Left renal cortex interstitium (tissue), 4 donors: ENCODE data around the gene SGCD. TPM values are rescaled to one million over a fixed set of nuclear protein-coding genes. Genes with fewer than 3 reads are reported as not detected.

Experiments
- DNase-seq, 4 donors: peaks; one replicate each; pipeline ENCODE4 v3.0.0-alpha.2; 2013; ENCODE audit warnings: low read depth in 4 of 4, low spot score in 2 of 4, missing footprints in 1 of 4
- polyA plus RNA-seq, 4 donors: library from polyadenylated mRNA; unstranded; fragments of 120-200 nt; gene quantifications; one replicate each; pipeline ENCODE4 v1.2.1, GENCODE V29; 2013; ENCODE audit not compliant: insufficient read length in 4 of 4

SGCD gene
- polyA plus RNA-seq, 4 donors = 3.8 to 6.0 (median 5.2) TPM

DNA sequence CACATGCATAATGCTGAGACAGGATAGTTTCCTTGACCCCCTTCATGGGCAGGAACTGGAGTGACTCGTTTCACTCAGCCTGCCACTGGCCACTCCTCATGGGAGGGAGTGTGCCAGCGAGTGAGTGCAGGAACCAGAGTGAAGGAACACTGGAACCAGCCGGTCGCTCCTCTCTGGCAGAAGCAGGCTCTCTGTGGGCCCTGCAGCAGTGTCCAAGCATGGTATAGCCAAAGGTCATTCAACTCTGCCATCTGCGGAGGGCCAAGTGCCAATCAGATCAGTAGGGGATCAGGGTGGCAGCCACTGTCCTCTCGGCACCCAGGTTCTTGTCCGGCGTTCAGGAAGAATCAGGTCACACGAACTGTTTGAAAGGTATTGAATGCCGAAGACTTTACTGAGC lies 353.9 kb downstream of the SGCD start:
- DNase-seq = no peak

DNA sequence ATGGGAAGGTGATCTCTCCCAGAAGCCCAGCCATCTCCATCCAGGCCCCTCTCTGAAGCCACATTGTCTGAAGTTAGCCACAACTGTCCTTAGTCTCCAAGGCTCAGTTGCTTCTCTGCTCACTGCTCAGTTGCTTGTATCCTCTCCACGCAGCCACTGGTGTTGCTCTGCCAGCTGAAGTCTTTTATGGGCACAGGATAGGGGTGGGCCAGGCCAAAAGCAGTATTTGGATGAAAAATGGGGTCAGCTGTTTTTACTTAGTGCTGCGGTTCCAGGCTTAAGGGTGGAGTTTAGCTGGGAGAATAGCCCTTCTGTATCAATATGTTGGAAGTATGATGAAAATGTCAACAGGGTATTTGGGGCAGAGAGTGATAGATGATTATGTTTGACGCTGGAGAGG lies 354.3 kb downstream of the SGCD start:
- DNase-seq = no peak

DNA sequence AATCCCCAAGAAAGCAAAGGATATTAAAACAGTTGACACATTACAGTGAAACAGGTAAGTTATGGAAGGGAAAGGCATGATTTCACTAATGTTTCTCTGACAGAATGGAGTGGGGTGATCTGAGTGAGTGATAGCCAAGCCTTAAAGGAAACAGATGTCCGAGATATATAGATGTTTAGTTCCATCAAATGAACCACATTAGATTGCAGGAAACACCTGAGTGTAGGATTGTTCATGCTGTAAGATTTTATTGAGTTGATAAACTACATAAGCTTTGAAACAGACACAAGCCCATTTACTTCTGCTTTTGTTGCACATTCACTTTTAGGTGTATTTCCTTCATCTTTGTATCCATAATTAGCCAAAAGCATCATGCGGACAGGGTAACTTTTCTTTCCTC lies 356.0 kb downstream of the SGCD start:
- DNase-seq = no peak

DNA sequence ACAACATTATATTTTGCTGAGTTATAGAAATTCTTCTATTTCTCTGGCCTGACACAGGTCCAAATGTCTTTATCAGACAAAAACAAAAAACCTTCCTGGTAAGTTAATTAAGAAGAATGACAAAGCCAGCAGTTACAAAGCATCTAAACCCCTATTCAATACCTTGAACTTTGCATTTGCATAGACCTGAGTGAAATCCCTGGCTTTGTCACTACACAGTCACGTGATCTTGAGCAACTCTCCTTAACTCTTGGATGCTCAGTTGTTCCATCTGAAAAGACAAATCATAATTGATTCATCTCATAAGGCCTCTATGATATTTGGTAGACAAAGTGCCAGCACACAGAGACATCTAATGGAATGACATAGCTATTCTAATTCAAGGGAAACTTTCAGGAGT lies 356.5 kb downstream of the SGCD start:
- DNase-seq = no peak

GRCh38 chr5:156684216-156684615 lies 357.3 kb downstream of the SGCD start:
- no peak for DNase-seq

DNA sequence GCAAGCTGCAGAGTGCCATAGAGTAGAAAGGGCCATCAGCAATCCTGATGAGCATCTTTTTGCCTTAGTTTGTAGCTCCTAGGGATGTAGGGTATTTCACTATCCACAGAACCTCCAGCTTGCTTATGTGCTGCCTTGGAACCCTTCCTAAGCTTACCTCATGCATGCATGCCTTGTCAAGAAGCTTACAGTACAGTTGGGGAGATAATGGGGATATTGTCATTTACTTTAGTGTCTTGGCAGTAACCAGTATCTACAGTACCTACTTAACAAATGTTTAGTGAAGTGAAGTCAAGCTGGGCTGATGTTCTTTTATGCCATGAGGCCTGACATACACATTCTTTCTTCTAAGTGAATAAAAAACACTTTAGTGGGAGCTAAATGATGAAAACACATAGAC lies 358.5 kb downstream of the SGCD start:
- DNase-seq = no peak

DNA sequence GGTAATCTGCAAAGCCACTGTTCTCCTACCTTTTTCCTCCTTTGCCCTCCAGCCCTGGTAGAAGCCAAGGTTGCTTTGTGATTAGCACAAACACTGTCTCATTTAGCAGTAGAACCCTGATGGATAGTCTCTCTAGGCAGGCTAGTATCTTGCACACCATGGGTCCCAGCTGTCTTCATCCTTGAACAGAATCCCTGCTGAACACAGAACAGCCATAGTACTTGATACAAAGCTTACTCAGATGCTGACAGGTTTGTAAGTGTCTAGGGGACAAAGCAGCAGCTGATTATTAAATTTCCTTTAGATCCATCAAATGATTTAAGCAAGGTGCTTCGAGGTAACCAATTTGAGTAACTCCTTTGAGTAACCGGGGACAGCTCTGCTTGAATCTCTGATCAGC lies 359.4 kb downstream of the SGCD start:
- no peak for DNase-seq

DNA sequence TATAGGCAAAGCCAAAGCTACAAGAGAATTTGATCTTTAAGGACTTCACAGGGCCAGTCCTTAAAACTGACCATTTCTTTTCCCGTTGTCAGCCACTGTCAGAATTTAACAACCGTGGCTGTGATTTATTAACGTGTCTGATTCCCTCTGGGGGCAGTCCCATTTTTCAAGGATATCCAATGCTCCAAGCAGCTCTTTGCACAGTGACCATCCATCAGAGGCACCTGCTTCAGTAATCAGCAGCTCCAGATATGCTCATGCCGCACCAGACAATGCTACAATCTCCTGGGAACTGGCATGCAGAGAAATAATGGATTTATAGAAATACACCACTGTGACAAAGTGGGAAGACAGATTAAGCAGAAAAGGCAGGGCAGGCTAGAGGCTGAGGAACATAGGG lies 359.8 kb downstream of the SGCD start:
- DNase-seq = peak; percentile 38 to 52 (median 48)

- no peak for DNase-seq
These were observed 360.6 kb downstream of the SGCD start for GRCh38 chr5:156687514-156687913.

DNA sequence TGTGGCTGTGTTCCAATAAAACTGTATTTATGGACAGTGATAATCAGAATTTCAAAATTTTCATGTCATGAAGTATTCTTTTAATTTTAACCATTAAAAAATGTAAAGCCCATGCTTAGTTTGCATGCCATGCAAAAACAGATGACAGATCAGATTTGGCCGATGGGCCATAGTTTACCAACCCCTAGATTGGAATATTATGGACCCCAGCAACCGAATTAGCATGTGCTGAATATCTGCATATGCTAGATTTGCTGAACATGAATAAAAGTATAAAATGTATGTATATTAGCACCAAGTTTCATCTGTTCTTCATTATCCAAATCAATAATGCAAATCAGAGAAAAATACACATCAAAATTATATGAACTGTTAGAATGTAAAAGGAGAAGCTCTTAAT lies 364.6 kb downstream of the SGCD start:
- no peak for DNase-seq

DNA sequence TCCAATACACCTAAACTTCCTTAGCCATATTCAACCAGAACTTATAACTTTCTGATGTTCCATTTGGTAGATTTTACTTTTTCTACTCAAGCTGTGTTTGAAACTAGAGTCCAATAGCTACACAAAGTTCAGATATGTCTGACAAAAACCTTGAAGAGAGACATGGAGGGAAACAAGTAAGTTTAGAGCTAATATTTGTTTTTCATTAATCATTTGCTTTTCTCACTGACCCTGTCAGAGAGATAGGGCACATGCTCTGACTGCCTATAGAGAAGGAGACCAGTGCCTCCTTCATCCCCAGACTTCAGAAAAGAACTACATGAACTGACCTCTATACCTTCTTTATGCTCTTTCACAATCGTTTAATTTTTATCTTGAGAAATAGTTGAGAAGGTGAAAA lies 366.1 kb downstream of the SGCD start:
- DNase-seq = no peak

- no peak for DNase-seq
These were observed 367.6 kb downstream of the SGCD start for GRCh38 chr5:156694598-156694997.

DNA sequence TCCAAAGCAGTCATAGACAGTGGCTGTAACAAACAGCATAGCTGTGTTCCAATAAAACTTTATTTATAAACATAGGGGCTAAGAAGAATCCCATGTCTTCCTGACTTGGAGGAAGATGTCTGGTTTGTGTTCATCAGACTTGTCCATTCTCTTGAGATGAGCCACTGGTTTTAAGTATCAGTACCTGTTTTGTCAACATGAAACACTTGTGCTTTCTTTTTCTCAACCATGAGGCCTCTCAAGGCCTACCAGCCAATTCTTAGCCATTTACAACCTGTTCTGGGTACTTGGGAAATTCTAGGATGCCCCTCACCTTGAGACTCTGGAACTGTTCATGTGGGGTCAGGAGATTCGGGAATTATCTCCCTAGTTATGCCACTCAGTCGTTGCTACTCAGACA lies 368.8 kb downstream of the SGCD start:
- DNase-seq = no peak

- no peak for DNase-seq
These were observed 371.4 kb downstream of the SGCD start for GRCh38 chr5:156698323-156698722.

DNA sequence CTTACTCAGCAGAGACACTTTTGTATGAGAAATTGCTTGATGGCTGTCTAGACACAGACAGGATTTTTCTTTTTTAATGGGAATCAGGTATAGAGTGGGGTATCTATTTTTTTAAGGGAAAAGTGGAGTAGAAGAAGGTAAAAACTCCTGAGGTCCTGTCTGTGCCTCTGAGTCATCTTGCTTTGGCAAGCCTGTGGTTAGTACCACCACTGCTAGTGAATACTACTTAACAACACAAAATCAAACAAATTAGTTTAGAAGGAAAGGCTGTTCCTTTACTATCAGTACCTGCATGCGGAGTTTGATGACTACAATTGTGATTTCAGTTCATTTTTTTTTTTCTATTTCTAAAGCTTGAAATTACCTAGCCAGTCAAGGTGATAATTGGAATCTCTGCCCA lies 372.2 kb downstream of the SGCD start:
- DNase-seq = no peak

- DNase-seq = no peak
These were observed 377.2 kb downstream of the SGCD start for GRCh38 chr5:156704139-156704538.

- DNase-seq = no peak
These were observed 379.7 kb downstream of the SGCD start for GRCh38 chr5:156706631-156707030.

GRCh38 chr5:156707750-156708149 lies 380.8 kb downstream of the SGCD start:
- no peak for DNase-seq

DNA sequence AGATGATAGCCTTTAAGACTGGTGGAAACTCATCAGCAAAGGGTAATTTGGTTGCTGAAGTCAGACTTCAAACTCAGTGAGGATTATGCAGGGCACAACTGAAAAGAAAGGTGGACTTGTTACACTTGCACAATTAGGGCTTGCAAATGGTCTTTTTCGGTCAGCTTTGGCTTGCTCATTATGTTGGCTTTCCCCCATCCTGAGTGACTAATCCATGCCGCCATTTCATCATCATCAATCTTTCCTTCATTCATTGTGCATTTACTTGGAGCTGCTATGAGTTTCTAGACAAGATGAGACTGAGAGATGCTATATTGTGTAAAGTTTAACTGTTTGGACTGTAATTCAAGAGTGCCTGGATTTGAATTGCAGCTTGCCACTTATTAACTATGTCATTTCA lies 388.3 kb downstream of the SGCD start:
- DNase-seq = no peak

DNA sequence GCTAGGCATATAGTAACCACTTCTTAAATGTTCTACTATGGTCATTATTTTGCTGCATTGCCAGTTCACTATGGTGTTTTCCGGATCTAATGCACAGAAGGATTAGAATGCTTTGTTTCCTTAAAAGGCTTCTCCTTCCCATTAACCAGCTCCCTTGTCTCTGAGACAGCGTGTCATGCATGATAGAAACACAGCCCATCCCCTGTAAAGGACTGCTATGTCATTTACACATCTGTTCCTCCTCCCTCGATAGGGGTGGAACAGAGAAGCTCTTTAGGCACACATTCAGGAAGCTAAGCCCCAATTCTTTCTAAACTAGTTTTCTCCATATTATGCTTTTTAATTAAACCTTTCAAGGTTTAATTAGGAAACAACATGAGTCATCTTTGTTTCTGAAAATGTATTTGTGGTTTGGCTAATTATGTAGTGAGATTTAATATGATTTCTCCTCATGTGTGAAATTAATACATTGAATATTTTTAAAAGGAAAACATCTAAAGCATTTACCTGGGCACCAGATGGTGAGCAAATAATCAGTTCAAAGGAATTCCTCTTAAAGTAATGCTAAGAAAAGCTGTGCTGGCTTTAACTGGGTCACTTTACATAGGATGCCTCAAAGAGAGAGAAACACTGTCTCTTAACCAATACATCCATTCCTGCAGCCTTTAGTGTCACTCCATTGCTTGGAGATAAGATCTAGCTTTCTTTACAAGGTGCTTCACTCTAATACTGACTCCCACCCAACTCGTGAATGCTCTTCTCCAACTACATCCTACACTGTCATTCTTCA lies 389.8 kb downstream of the SGCD start:
- DNase-seq = no peak

GRCh38 chr5:156718985-156719384 lies 392.0 kb downstream of the SGCD start:
- DNase-seq = no peak

- DNase-seq = no peak
These were observed 395.4 kb downstream of the SGCD start for GRCh38 chr5:156722358-156722757.

- DNase-seq = no peak
These were observed 408.5 kb downstream of the SGCD start for GRCh38 chr5:156735477-156735876.
